CD4-positive, alpha-beta T cell treated with Interleukin-6 at 100 ng/mL for 8 hours (primary cell): ENCODE measurements around the gene CST6.
"Not testable (repeated sequence)": the region's sequence is repeated elsewhere in the genome, so short reads cannot be mapped to it uniquely, and the experiment has no call there.

Experiments
- DNase-seq: peaks from one replicate; pipeline ENCODE4 v3.0.0-alpha.2; 2020; ENCODE audit warnings: mixed read lengths, low spot score

The CST6 gene

GRCh38 chr11:66015454-66015881, 3.7 kb downstream of the CST6 start:
- DNase-seq = no peak

DNA sequence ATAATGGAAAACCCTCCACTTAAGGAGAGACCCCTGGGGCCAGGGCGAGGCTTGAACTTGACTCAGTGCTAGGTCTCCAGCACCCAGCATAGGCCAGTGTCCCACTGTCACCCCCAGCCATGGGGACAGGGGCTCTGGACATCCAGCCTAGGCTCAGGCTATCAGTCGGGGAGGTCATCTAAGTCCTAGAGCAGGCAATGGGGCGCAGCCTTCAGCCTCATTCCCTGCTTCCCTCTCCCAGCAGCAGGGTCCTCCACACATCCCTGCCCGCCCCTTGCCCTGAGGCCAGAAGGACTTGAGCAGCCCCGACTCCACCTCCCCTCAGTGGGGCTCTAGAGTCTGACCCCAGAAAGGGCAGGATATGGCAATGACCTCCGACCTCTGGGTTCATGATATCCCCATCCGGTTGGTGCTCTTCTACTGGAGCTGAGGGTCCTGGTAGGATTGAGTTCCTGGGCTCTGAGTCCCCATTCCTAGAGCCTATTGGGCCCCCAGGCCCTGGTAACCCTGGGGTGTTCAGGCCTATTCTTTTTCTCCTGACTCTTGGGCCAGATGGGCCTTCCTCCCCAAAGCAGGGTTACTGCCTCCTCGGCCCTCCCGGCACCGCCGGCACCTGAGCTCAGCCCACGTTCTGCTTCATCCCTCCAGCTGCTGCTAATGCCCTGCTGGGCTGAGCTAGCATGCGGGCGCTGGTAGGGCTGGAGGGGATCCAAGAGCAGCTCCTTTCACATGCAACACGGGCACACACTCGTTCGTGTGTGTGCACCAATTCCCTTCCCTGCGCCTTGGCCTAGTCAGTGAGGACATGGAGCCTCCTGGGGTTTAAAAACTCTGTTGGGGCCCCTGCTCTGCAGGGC, 4.4 kb downstream of the CST6 start:
- DNase-seq = no peak

DNA sequence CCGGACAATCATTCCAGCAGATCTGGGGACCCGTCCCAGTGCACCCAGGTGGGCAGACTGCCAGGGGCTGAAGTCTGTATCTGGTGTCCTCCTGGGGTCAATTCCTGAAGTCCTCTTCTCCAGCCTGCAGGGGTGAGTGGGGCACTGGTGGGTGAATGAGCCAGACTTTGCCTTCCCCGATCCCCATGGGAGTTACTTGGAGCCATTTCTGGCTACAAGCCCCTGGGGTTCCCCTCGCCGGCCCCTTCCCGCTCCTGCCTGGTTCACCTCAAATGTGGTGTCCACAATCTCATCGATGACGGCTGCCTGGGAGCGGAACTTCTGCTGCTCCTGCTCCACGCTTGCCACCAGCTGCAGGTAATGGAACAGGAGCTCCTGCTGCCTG, 5.0 kb downstream of the CST6 start:
- DNase-seq = no peak

- DNase-seq = no peak
These were observed 5.5 kb downstream of the CST6 start for GRCh38 chr11:66017321-66017720.

DNA sequence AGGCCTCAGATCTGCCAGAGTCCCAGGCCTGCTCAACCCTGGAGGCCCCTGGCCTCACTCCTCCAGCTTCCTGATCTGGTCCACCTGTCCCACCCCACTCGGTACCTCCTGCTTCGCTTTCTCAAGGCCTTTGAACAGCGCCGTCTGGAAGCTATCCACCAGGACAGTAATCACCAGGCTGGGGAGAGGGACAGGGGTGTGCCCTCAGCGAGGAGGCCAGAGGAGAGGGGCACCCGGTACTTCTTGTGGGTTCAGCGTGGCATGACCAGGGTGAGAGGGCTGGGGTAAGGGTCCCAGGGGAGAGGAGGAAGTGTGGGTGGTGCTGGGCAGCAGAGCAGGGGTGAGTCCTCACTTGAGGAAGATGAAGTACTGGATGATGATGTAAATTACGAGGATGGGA, 8.4 kb downstream of the CST6 start:
- DNase-seq = no peak

DNA sequence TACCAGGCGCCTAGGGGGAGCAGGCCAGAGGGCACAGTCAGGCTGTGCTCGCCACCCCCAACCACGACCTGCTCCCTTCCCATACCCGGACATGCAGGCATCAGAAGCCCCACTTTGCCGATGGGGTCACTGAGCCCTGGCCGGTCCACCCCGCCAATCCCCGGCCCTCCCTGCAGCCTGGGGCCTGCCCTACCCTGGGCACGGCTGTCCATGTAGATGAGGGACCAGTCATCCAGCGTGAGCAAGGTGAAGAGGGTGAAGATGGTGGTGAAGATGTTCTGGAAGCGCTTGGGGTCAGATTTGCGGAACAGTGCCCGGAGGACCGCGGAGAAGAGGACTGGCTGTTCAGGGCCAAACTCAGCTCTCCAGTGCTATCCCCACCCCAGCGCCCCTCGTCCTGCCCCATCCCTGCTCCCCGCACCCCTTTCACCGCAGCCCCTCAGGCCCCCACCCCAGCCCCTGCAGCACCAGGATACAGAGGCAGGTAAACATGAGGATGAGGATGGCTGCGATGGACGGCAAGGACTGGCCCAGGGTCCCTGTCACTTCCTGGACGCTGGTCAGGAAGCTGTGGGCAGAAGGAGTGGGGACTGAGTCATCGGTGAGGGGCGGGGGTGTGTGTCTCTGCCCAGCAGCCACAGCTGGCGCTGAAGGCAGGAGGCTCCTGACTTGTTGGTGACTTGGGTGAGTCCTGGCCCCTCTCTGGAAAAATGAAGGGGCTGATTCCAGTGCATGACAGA, 9.0 kb downstream of the CST6 start:
- DNase-seq = no peak

DNA sequence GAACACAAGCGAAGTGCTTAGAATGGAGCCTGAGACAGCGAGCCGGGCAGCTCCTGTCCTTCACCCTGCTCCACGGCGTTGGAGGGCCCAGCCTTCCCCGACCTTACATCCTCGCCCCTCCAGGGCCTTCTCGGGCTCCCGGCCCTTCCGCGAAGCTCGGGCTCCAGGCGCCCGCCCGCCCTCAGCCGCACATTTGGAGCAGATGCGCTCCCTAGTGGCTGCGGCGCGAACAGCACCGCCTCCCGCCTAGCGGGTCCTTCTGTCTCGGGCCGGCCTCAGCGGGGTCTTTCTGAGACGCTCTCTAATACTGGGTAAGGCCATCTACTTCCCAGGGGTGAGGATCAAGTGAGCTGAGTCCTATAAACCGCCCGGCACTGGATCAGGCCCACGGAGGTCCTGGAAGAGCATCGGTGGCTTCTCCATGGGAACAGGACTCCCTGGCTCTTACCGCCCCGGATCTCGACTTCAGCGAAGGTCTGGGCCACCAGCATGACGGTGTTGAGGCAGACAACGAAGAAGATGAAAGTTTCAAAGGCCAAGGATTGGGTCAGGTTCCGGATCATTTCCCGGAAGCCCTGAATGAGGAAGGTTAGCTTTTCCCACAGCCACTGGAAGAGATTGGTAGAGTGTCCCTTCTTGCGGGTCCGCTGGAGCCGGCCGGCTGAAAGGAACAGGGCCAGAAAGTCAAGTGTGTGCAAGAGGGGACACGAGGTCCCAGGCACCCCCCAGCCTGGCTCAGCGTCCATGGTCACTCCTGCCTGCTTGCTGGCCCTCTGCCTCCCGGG, 10.8 kb downstream of the CST6 start:
- DNase-seq = peak; percentile 57

GRCh38 chr11:66023186-66023440, 11.3 kb downstream of the CST6 start:
- DNase-seq = not testable (repeated sequence)

DNA sequence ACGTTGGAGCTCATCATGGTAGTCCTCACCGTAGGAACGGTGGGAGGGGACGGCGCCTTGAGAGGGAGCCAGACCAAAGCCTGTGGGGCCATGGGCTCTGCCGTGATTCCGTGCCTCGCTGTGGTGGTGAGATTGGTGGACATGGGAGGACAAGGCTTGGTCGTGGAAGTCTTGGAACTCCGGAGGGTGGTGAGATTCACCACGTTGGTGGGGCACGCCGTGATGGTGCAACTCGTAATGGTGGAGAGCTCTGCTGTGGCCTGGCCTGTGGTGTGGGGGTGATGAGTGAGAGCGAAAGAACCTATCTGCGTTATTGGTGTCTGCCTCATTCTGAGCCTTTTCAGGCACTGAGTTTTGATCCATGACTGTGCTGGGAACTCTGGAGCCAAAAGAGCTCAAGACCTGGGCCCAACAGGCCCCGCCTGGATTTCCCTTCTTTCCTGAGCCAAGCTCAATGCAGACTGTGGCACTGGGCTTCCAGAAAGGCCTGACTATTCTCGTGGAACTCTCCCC, 14.3 kb downstream of the CST6 start, which contains the start of gene CATSPER1:
Gene CATSPER1, minus strand, starts transcription at position 463 of the 513 bp plus-strand sequence. Its CDS starts 100 bp downstream, at position 363.
- no peak for DNase-seq

- no peak for DNase-seq
These were observed 21.3 kb downstream of the CST6 start for GRCh38 chr11:66032957-66033735.

- DNase-seq = no peak
These were observed 24.0 kb downstream of the CST6 start for GRCh38 chr11:66035653-66036333.

DNA sequence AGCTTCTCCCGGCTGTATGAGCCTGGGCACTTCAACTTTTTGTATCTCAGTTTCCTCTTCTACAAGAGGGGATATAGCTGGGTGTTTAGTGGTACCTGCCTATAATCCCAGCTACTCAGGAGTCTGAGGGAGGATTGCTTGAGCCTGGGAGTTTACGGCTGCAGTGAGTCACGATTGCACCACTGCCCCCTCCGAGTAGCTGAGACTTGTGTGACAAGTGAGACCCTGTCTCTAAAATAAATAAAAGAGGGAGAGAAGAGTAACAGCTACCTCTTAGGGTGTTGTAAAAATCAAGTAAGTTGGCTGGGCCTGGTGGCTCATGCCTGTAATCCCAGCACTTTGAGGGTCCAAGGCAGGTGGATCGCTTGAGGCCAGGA, 24.5 kb downstream of the CST6 start:
- no peak for DNase-seq

DNA sequence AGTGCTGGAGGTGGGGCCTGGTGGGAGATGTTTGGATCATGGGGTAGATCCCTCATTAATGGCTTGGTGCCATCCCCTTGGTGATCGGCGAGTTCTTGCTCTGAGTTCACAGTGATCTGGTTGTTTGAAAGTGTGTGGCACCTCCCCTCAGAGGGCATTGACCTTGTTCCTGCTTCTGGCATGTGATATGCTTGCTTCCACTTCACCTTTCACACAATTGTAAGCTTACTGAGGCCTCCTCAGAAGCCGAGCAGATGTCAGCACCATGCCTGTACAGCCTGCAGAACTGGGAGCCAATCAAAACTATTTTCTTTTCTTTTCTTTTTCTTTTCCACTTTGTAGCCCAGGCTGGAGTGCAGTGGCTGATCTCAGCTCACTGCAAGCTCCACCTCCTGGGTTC, 25.5 kb downstream of the CST6 start:
- no peak for DNase-seq

- DNase-seq = no peak
These were observed 28.0 kb downstream of the CST6 start for GRCh38 chr11:66039765-66040164.

DNA sequence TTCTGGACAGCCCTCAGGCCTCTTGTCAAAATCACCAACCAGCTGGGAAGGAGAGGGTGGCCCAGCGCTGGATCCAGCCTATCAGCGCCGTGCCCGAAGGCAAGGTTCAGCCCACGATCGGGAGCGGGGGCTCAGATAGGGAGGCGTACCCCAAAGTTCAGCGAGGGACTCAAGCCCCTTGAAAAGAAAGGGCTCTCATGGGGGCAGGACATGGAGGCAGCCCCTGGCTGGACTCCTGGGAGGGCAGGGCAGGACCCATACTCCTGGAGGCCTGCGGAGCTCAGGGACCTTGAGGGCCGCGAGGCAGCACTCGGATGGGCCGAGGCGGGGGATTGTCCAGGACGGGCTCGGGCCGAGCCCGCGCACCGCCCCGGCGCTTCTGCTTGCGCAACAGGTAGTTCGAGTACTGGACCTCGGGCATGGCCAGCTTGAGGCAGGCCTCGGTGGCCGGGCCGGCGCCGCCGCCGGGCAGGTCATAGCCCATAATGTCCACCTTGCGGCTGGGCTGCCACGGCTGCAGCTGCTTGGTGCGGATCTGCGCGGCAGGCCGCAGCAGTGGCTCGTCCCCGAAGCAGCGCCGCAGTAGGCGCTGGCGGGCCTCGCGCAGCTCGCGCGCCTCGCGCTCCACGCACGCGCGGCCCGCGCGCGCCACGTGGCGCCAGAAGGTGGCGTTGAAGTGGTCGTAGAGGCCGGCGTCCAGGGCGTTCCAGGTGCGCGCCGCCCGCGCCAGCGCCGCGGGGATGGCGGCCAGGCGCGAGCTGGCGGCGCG, 30.6 kb downstream of the CST6 start:
- no peak for DNase-seq

DNA sequence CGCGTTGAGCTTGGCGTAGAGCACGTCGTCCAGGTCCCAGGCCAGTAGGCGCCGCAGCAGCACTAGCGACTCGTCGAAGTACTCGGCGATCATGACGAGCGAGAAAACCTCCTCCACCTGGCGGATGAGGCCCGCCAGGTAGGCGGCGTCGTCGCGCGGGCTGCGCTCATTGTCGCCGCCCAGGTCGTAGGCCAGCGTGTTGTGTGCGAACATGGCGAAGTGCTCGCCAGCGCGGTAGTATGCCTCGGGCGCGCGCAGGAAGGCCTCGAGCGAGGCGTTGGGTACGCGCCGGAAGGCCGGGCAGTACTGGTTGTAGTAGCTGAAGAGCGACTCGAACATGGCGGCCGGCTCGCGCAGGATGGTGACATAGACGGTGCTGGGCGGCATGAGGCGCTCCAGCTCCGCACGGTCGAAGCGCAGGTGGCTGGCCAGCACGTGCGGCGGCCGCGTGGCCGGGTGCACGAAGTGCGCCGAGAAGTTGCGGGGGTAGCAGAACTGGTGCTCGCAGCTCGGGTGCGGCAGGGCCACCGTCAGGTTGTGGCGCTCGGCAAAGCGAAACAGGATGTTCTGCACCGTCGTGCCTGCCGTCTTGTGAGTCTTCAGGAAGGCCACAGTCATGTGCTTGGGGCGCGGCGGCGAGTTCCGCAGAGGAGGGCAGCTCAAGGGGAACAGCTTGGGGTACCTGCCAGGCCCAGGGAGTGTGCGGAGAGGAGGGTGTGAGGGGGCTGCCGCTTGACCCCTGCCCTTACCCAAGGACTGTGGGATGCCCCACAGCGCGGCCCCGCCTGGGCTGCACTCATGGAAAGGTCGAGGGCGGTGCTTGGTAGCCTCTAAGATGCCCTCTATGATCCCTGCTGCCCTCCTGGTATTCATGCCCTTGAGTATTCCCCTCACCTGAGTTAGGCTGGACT, 31.4 kb downstream of the CST6 start:
- DNase-seq = no peak

DNA sequence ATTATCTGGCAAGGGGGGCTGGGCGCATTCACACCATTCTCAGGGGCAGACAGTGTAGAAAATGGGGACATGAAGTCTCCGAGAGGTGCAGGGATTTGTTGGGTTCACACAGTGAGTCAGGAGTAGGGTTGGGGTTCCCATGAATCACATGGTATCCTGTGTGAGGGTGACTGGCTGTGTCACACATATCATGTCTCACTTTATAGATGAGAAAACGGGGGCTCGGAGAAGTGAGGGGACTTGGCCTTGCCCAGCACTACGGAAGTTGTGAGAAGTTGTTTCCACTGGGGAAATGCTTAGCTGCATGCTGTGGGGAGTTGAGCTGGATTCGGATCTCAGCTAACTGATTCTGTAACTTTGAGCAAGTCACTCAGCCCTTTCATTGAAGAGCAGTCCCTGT, 32.9 kb downstream of the CST6 start:
- no peak for DNase-seq

- DNase-seq = peak; percentile 79
These were observed 33.4 kb downstream of the CST6 start for GRCh38 chr11:66045177-66045639.

DNA sequence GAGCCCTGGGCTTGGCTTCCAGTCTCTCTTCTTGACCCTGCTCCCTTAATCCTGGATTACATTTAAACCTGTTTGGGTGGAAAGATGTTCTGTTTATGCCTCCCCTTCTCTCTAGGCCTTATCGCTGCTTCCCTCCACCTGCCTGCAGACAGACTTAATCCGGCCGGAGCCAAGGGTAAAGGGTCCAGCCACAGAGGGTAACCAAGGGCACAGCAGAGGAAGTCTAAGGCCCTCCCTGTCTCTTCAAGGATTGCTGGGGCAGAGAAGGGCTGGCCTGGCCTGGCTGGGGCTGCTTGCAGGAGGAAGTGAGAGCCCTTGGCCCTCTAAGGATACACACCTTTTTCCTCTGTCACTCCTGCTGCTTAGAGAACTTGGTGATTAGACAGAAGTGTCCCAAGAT, 35.1 kb downstream of the CST6 start:
- no peak for DNase-seq
